HepG2 (cell line): ENCODE results near the gene FRMD6. TPM values are rescaled to one million over a fixed set of nuclear protein-coding genes. Genes with fewer than 3 reads are reported as not detected.

Experiments used
- ATAC-seq: fragments of 200-7000 bp; cut with Tn5 transposase; 3 replicates; pipeline ENCODE4 v1.9.1; 2020; ENCODE audit warnings: mild to moderate bottlenecking, moderate library complexity
- BruUV-seq: library from RNA; stranded (reverse); fragments of 400-500 nt; replicated peaks from 2 replicates; lab custom pipeline; 2021; lab: Mats Ljungman, UMichigan
- CTCF ChIA-PET: fragments of 300-600 bp; formaldehyde crosslinking; extraction: SDS; loops from one replicate; lab custom pipeline; 2021; ENCODE audit warnings: low total read pairs, inconsistent platforms, low intra/inter-chr PET ratio; lab: Yijun Ruan, JAX
- POLR2A ChIA-PET: fragments of 350-600 bp; sonication (Branson Sonifier 250); formaldehyde crosslinking; loops from one replicate; lab custom pipeline; 2020; ENCODE audit warnings: antibody characterized with exemption, inconsistent platforms; lab: Yijun Ruan, JAX
- DNase-seq: peaks from one replicate; pipeline ENCODE4 v3.0.0-alpha.2; 2015; ENCODE audit warnings: low spot score
- FAIRE-seq: peaks from 3 replicates; lab custom pipeline; 2011; peaks lifted over from hg19 to GRCh38; lab: Jason Lieb, UNC
- H2AFZ ChIP-seq: one replicate; pipeline ENCODE4 v1.6.1; 2011; ENCODE audit warnings: low read length, inconsistent platforms
- H3K27ac ChIP-seq: fragments of 300-600 bp; 3 replicates; pipeline ENCODE4 v1.8.0; 2011; ENCODE audit warnings: mixed run types, mild to moderate bottlenecking, mixed read lengths, low read length, inconsistent platforms; ENCODE audit not compliant: insufficient read depth; ENCODE audit errors: extremely low read length
- H3K27me3 ChIP-seq, 2 experiments: fragments of 200-600 bp in 1 of 2; 2 replicates in 1 of 2; 3 replicates in 1 of 2; pipeline versions ENCODE4 v1.6.0 to v1.8.0; 2011; ENCODE audit warnings: low read length in 2 of 2, mild to moderate bottlenecking in 2 of 2, moderate library complexity in 2 of 2, inconsistent platforms in 1 of 2; ENCODE audit not compliant: insufficient read depth in 2 of 2, control insufficient read depth in 1 of 2
- H3K36me3 ChIP-seq, 2 experiments: fragments of 200-600 bp in 1 of 2; replicated peaks in 1 of 2; 2 replicates in 1 of 2; 3 replicates in 1 of 2; pipeline versions ENCODE4 v1.5.1 to v1.8.0; 2011; ENCODE audit warnings: low read length in 2 of 2, inconsistent platforms in 1 of 2; ENCODE audit not compliant: insufficient read depth in 2 of 2, control insufficient read depth in 1 of 2
- H3K4me1 ChIP-seq: 2 replicates; pipeline ENCODE4 v1.5.1; 2012; ENCODE audit warnings: low read length, inconsistent platforms; ENCODE audit not compliant: insufficient read depth
- H3K4me2 ChIP-seq: 2 replicates; pipeline ENCODE4 v1.6.0; 2011; ENCODE audit warnings: low read depth, low read length, inconsistent platforms
- H3K4me3 ChIP-seq, 3 experiments: fragments of 200-600 bp in 1 of 3; sonication (generic), shearing (Covaris generic) in 1 of 3; replicated peaks in 1 of 3; 2 replicates each; pipeline ENCODE4 v1.5.1; 2011 to 2016; ENCODE audit warnings: low read length in 3 of 3, inconsistent platforms in 2 of 3, low read depth in 2 of 3, mild to moderate bottlenecking in 2 of 3, control low read depth in 1 of 3, mixed read lengths in 1 of 3; ENCODE audit not compliant: insufficient read depth in 1 of 3
- H3K79me2 ChIP-seq: one replicate; pipeline ENCODE4 v1.6.1; 2011; ENCODE audit warnings: low read length, inconsistent platforms; ENCODE audit not compliant: insufficient read depth
- H3K9ac ChIP-seq: 2 replicates; pipeline ENCODE4 v1.6.0; 2011; ENCODE audit warnings: mild to moderate bottlenecking, low read depth, low read length, inconsistent platforms; ENCODE audit not compliant: insufficient read depth
- H3K9me3 ChIP-seq: 2 replicates; pipeline ENCODE4 v1.5.1; 2012; ENCODE audit warnings: mild to moderate bottlenecking, low read length
- H4K20me1 ChIP-seq: 2 replicates; pipeline ENCODE4 v1.6.0; 2011; ENCODE audit warnings: inconsistent platforms, mild to moderate bottlenecking, low read length, moderate library complexity; ENCODE audit not compliant: insufficient read depth
- GATAD1 ChIP-seq: IDR thresholded peaks from 2 replicates; pipeline ENCODE4 v1.6.1; 2016; ENCODE audit warnings: missing genetic modification reagents, missing compliant biosample characterization
- HNF4G ChIP-seq, 2 experiments: sonication (generic) in 1 of 2; formaldehyde crosslinking in 1 of 2; IDR thresholded peaks; 2 replicates each; pipeline versions ENCODE4 v1.4.0 to v1.6.1; 2011 to 2020; ENCODE audit warnings: borderline replicate concordance in 2 of 2, low read depth in 2 of 2, mild to moderate bottlenecking in 2 of 2, low read length in 1 of 2, missing genetic modification reagents in 1 of 2, moderate library complexity in 1 of 2
- MAFF ChIP-seq: IDR thresholded peaks from 2 replicates; pipeline ENCODE4 v1.6.1; 2011; ENCODE audit warnings: low read depth, low read length, improper control_type of control experiment
- MAFK ChIP-seq, 2 experiments: IDR thresholded peaks in 1 of 2; conservative IDR thresholded peaks in 1 of 2; 2 replicates each; pipeline ENCODE4 v1.6.1; 2011; ENCODE audit warnings: improper control_type of control experiment in 2 of 2, low read length in 2 of 2
- SMC3 ChIP-seq: IDR thresholded peaks from 2 replicates; pipeline ENCODE4 v1.6.1; 2011; ENCODE audit warnings: low read length, improper control_type of control experiment
- ZFP37 ChIP-seq: sonication (generic); formaldehyde crosslinking; IDR thresholded peaks from 2 replicates; pipeline ENCODE4 v1.4.0; 2020; ENCODE audit warnings: missing genetic modification reagents, borderline replicate concordance
- ZNF251 ChIP-seq: sonication (generic); formaldehyde crosslinking; IDR thresholded peaks from 2 replicates; pipeline ENCODE4 v1.9.0; 2021; ENCODE audit warnings: mild to moderate bottlenecking, missing genetic modification reagents
- ZNF446 ChIP-seq: sonication (generic); formaldehyde crosslinking; IDR thresholded peaks from 2 replicates; pipeline ENCODE4 v1.5.0; 2020; ENCODE audit warnings: mild to moderate bottlenecking, missing genetic modification reagents
- ZNF766 ChIP-seq: sonication (generic); formaldehyde crosslinking; IDR thresholded peaks from 2 replicates; pipeline ENCODE4 v1.5.0; 2020; ENCODE audit warnings: missing genetic modification reagents, borderline replicate concordance
- ZNF816 ChIP-seq: sonication (generic); formaldehyde crosslinking; IDR thresholded peaks from 2 replicates; pipeline ENCODE4 v1.8.0; 2022; ENCODE audit warnings: missing genetic modification reagents, mild to moderate bottlenecking, borderline replicate concordance
- WGBS: methylation state at CpG from one replicate; pipeline ENCODE4 v1.1.6; 2017; ENCODE audit warnings: low lambda C conversion rate; 5-methylcytosine and 5-hydroxymethylcytosine counted together
- in situ Hi-C: cut with HindIII; loops from 2 replicates; pipeline ENCODE4 v1.10.0; 2017; ENCODE audit warnings: low pct_unique_long_range_greater_than_20kb; ENCODE audit not compliant: extremely low pct_ligation_motif_present
- intact Hi-C: fragments of 100-400 bp; cut with micrococcal nuclease; formaldehyde crosslinking; loops from one replicate; pipeline ENCODE4 v1.10.0; 2022; ENCODE audit not compliant: unreplicated experiment
- polyA plus RNA-seq, 8 experiments: library from polyadenylated mRNA; depleted of rRNA in 3 of 8; stranded (reverse) in 7 of 8; unstranded in 1 of 8; fragments of >200 nt; fragmentation: Illumina TruSeq in 4 of 8; extraction: Trizol in 4 of 8; gene quantifications; 2 replicates each; pipeline versions ENCODE4 v1.2.1 to v1.2.3, GENCODE V29; 2011 to 2016; ENCODE audit warnings: low read depth in 4 of 8, missing spikeins in 1 of 8, mixed read lengths in 1 of 8; ENCODE audit not compliant: insufficient read depth in 1 of 8
- total RNA-seq, 5 experiments: library from RNA; depleted of rRNA; stranded (reverse); fragments of >200 nt; fragmentation: Illumina TruSeq; extraction: Trizol; gene quantifications; 2 replicates each; pipeline ENCODE4 v1.2.3, GENCODE V29; 2016; ENCODE audit warnings: low read depth in 1 of 5
- TF ChIP-seq, protein P1 (sequence below): sonication (generic); formaldehyde crosslinking; conservative IDR thresholded peaks from 2 replicates; pipeline ENCODE4 v1.4.0; 2020; ENCODE audit warnings: missing genetic modification reagents

The FRMD6 gene
- total and polyA plus RNA-seq, 2 of the 13 experiments (the other 11 are each of a cell fraction or from before 2014, with no cell fraction given): 2.4 to 5.4 TPM

DNA sequence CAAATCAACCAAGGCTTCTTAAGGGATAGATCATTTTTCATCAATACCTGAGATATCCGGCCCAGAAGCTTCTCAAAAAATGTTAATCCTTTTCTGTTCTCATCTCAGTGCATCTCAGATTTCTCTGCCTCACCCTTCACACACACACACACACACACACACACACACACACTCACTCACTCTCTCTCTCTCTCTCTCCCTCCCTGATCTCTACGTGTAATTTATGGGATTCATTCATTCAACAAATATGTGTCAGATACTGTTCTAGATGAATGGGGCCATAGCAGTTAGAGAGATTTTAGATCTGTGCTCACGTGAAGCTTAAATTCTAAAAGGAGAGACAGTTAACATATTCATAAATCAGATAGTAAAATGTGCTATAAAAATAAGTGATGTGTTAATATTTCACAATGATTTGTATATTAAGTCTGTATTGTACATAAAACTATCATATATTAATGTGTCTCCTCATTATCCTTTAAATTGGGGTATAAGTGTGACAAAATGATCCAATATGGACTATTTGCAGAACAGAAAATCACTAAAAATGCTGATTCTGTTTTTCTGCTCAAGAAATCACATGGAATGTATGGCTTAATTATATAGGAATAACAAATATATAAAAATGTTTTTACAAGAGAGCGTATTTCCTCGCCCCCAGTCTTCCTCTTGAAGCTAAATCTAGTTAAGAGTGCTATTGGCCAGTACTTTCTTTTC lies 7.3 kb upstream of the FRMD6 start:
- no peak for ATAC-seq
- in situ Hi-C loops (no loop called here), intact Hi-C loops (no loop called here)
- Histone ChIP-seq H3K79me2 (no peaks in the 10 kb centered on the region), H3K27me3 (no peaks in the 10 kb centered on the region), H3K9me3 (no peaks in the 10 kb centered on the region), H4K20me1 (no peaks in the 10 kb centered on the region), H3K36me3 (no peaks in the 10 kb centered on the region), H3K27ac (no peak overlapping the region), H3K9ac (no peak overlapping the region), H3K4me1 (no peaks in the 10 kb centered on the region), H3K4me3 (no peak overlapping the region), H2AFZ (no peak overlapping the region), H3K4me2 (no peak overlapping the region)
- no peak for FAIRE-seq
- no peak for DNase-seq
- ChIA-PET POLR2A (no interaction called here), CTCF (no interaction called here)
- no TSS peak for BruUV-seq
- peak; percentile 25 to 56; a peak in 3 of 4 replicates for TF ChIP-seq MAFK (conservative IDR thresholded peaks at IDR 0.05 in 1 of 2, IDR thresholded peaks at IDR 0.05 in 1 of 2; ENCODE audit: low read length in 2 of 2)
- peak; percentile 51 for TF ChIP-seq MAFF
- TF ChIP-seq SMC3: no peak
- WGBS: 81% methylated on average over 5 of the region's 5 CpGs

- Histone ChIP-seq H3K27ac (no peak overlapping the region), H3K4me3 (no peak overlapping the region), H3K4me1 (peaks cover 20% of the 10 kb centered on the region), H3K9ac (no peak overlapping the region), H2AFZ (no peak overlapping the region), H3K79me2 (no peaks in the 10 kb centered on the region), H3K4me2 (no peak overlapping the region), H3K36me3 (no peaks in the 10 kb centered on the region), H4K20me1 (no peaks in the 10 kb centered on the region), H3K27me3 (no peaks in the 10 kb centered on the region; a peak in 1 of 5 replicates), H3K9me3 (no peaks in the 10 kb centered on the region)
- BruUV-seq: no TSS peak
- intact Hi-C loops: no loop called here
- FAIRE-seq: no peak
- 63% methylated on average over 2 of the region's 2 CpGs for WGBS
- CTCF ChIA-PET: no interaction called here
- TF ChIP-seq, protein P1, sequence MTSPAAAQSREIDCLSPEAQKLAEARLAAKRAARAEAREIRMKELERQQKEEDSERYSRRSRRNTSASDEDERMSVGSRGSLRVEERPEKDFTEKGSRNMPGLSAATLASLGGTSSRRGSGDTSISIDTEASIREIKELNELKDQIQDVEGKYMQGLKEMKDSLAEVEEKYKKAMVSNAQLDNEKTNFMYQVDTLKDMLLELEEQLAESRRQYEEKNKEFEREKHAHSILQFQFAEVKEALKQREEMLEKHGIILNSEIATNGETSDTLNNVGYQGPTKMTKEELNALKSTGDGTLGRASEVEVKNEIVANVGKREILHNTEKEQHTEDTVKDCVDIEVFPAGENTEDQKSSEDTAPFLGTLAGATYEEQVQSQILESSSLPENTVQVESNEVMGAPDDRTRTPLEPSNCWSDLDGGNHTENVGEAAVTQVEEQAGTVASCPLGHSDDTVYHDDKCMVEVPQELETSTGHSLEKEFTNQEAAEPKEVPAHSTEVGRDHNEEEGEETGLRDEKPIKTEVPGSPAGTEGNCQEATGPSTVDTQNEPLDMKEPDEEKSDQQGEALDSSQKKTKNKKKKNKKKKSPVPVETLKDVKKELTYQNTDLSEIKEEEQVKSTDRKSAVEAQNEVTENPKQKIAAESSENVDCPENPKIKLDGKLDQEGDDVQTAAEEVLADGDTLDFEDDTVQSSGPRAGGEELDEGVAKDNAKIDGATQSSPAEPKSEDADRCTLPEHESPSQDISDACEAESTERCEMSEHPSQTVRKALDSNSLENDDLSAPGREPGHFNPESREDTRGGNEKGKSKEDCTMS (CRISPR knock-in tag): no peak
- TF ChIP-seq ZNF446 (no peak), ZNF251 (CRISPR knock-in tag) (no peak), ZNF816 (CRISPR knock-in tag) (no peak), HNF4G (IDR thresholded peaks at IDR 0.05; ENCODE audit: borderline replicate concordance, low read depth, low read length) (no peak), HNF4G (CRISPR knock-in tag; IDR thresholded peaks at IDR 0.05; ENCODE audit: borderline replicate concordance, low read depth) (no peak), GATAD1 (CRISPR knock-in tag) (no peak), ZNF766 (CRISPR knock-in tag) (no peak), ZFP37 (no peak)
- no peak for ATAC-seq
- POLR2A ChIA-PET: no interaction called here
- DNase-seq: no peak
- in situ Hi-C loops: no loop called here
Observed at GRCh38 chr14:51648296-51648695, 3.4 kb upstream of the FRMD6 start.
